ENCODE data around the gene KLHL2. TPM values are rescaled to one million over a fixed set of nuclear protein-coding genes. Genes with fewer than 3 reads are reported as not detected.

Gene KLHL2
- total and polyA plus RNA-seq, 8 donors, result 4.1 to 12.2 (median 6.9) TPM

DNA sequence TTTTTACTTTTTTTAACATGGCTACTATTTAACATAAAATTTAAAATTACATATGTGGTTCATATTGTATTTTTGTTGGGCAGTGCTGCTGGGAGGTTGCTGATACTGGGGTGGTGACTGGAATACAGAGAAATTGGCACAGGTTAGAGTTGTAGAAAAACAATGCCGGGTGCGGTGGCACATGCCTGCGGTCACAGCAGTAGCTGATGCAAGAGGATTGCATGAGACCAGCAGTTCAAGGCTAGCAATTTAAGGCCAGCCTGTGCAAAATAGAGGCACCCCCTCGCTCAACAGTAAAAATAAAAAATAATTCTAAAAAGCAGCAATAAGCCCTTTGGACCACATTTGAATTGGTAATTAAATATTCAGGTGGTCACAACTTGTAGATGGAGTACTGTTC is 159.7 kb downstream of the KLHL2 start:
- ATAC-seq (no peak), DNase-seq (no peak), FAIRE-seq (no peak)
- intact Hi-C loops (cut with DNase I), result loop anchor here in 1 of 3 donors (10.0 kb wide), 1 partner anchor 108 kb away; no protein-coding TSS in a partner anchor
- Histone ChIP-seq H3K4me1 (no peaks in the 10 kb centered on the region), H3K9me3 (no peaks in the 10 kb centered on the region), H3K27ac (no peak overlapping the region), H3K36me3 (no peaks in the 10 kb centered on the region), H3K27me3 (no peaks in the 10 kb centered on the region), H3K4me3 (no peak overlapping the region)
- no peak for TF ChIP-seq CTCF (IDR thresholded peaks at IDR 0.05)
- WGBS, 2 donors, result 54 to 68% methylated on average over 4 of the region's 4 CpGs

DNA sequence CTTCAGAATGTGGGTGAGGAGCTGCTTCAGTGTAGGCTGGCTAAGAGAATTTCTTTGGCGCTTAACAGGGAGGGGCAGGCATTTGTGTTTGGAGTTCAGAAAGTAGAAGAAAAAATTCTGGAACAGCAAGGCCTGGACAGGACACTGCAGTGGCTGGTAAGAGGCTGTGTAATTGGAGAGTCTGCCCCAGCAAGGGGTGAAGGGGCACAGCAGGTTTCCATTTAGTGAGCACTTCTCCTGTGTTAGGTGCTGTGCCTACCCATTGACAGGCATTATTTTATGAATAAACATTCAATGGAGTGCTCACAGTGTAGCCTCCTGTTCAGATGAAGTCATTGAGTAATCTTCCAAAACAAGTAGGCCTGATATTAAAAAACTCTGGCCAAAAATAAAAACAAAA is 160.8 kb downstream of the KLHL2 start:
- Histone ChIP-seq H3K27me3 (no peaks in the 10 kb centered on the region), H3K4me1 (no peaks in the 10 kb centered on the region), H3K36me3 (no peaks in the 10 kb centered on the region), H3K9me3 (no peaks in the 10 kb centered on the region), H3K27ac (no peak overlapping the region), H3K4me3 (no peak overlapping the region)
- intact Hi-C loops (cut with DNase I), result loop anchor here in 1 of 3 donors (10.0 kb wide), 1 partner anchor 107 kb away; no protein-coding TSS in a partner anchor
- 96% methylated on average over 1 of the region's 1 CpG for WGBS, 2 donors
- no peak for TF ChIP-seq CTCF (IDR thresholded peaks at IDR 0.05)
- ATAC-seq (no peak), FAIRE-seq (no peak), DNase-seq (no peak)

DNA sequence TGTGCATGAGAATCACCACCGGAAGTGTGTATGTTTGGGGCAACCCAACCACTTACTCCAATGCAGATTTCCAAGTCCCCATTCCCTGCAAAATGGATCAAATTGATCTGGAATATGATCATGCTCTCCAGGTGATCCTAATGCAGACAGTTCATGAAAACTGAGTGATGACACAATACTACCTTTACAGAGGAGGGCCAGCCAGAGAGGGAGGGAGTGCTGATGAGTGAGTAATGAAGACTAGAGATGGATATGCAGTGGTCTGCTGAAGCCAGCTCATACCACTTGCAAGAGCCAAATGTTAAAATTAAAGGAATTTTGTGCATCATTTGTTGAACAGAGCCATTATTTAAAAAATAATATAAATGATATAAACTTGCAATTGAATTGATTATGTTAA is 161.2 kb downstream of the KLHL2 start:
- Histone ChIP-seq H3K27ac (no peak overlapping the region), H3K4me1 (no peaks in the 10 kb centered on the region), H3K27me3 (no peaks in the 10 kb centered on the region), H3K9me3 (no peaks in the 10 kb centered on the region), H3K36me3 (no peaks in the 10 kb centered on the region), H3K4me3 (no peak overlapping the region)
- intact Hi-C loops (cut with DNase I), result loop anchor here in 1 of 3 donors (10.0 kb wide), 1 partner anchor 106 kb away; no protein-coding TSS in a partner anchor
- no peak for DNase-seq
- WGBS, 2 donors, result 88 to 96% methylated on average over 1 of the region's 1 CpG
- no peak for TF ChIP-seq CTCF (IDR thresholded peaks at IDR 0.05)
- FAIRE-seq, result no peak
- no peak for ATAC-seq

GRCh38 chr4:165369522-165369921 is 162.2 kb downstream of the KLHL2 start:
- no peak for FAIRE-seq
- WGBS, 2 donors, result 54 to 68% methylated on average over 5 of the region's 5 CpGs
- intact Hi-C loops (cut with DNase I), result loop anchor here in 1 of 3 donors (10.0 kb wide), 1 partner anchor 105 kb away; no protein-coding TSS in a partner anchor
- no peak overlapping the region for H3K4me3 ChIP-seq
- no peak for TF ChIP-seq CTCF (IDR thresholded peaks at IDR 0.05)
- DNase-seq, result no peak
- no peak overlapping the region for H3K27ac ChIP-seq
- no peak for ATAC-seq
- H3K27me3 ChIP-seq, result no peaks in the 10 kb centered on the region
- no peaks in the 10 kb centered on the region for H3K36me3 ChIP-seq
- H3K4me1 ChIP-seq, result no peaks in the 10 kb centered on the region
- H3K9me3 ChIP-seq, result no peaks in the 10 kb centered on the region

GRCh38 chr4:165370530-165370929 is 163.2 kb downstream of the KLHL2 start:
- H3K4me1 ChIP-seq, result no peaks in the 10 kb centered on the region
- no peak overlapping the region for H3K27ac ChIP-seq
- no peaks in the 10 kb centered on the region for H3K36me3 ChIP-seq
- no peaks in the 10 kb centered on the region for H3K9me3 ChIP-seq
- H3K4me3 ChIP-seq, result no peak overlapping the region
- 74 to 91% methylated on average over 1 of the region's 1 CpG for WGBS, 2 donors
- ATAC-seq (no peak), DNase-seq (no peak), FAIRE-seq (no peak)
- TF ChIP-seq CTCF (IDR thresholded peaks at IDR 0.05), result no peak
- intact Hi-C loops (cut with DNase I), result no loop called here
- H3K27me3 ChIP-seq, result no peaks in the 10 kb centered on the region

Other genes starting within 250 kb of the KLHL2 start
- gene TRIM61, start 229.9 kb upstream of the KLHL2 start, total RNA-seq, result under 1 TPM; 0.12 to 0.47 (median 0.18) TPM
- under 1 TPM; 0.11 to 0.70 TPM for gene TRIM61, start 229.9 kb upstream of the KLHL2 start, polyA plus RNA-seq
- not detected for gene TRIM60, start 175.6 kb upstream of the KLHL2 start, total RNA-seq
- gene TRIM60, start 175.6 kb upstream of the KLHL2 start, polyA plus RNA-seq, result not detected
- not detected for gene TRIM75, start 153.7 kb upstream of the KLHL2 start, total RNA-seq
- not detected for gene TRIM75, start 153.7 kb upstream of the KLHL2 start, polyA plus RNA-seq
- 10 to 100 TPM; 10.8 to 17.1 (median 14.1) TPM for gene TMEM192, start 94.7 kb upstream of the KLHL2 start, total RNA-seq
- gene TMEM192, start 94.7 kb upstream of the KLHL2 start, polyA plus RNA-seq, result 1 to 10 TPM; 4.2 to 8.7 TPM
- 10 to 100 TPM in 3 of 6 donors, 1 to 10 TPM in 3; 5.6 to 19.5 (median 10.8) TPM for gene MSMO1, start 120.1 kb downstream of the KLHL2 start, total RNA-seq
- gene MSMO1, start 120.1 kb downstream of the KLHL2 start, polyA plus RNA-seq, result 10 to 100 TPM in 1 of 2 donors, 1 to 10 TPM in 1; 9.7 to 16.5 TPM
- 100 to 1,000 TPM in 2 of 6 donors, 10 to 100 TPM in 4; 22.9 to 242 (median 65.7) TPM for gene CPE, start 171.4 kb downstream of the KLHL2 start, total RNA-seq
- 100 to 1,000 TPM; 125 to 547 TPM for gene CPE, start 171.4 kb downstream of the KLHL2 start, polyA plus RNA-seq